Spleen (tissue), 7 donors: ENCODE data around the gene MYH1.

Source experiments
- CTCF ChIP-seq, 11 experiments: fragments of 200-600 bp in 7 of 11; fragments of 450-650 bp in 4 of 11; sonication (generic) in 4 of 11; IDR thresholded peaks in 8 of 11; conservative IDR thresholded peaks in 3 of 11; 1 replicate in 7 of 11; 2 replicates in 4 of 11; pipeline versions ENCODE4 v1.4.0 to v1.8.0; 2016 to 2021; ENCODE audit warnings: antibody characterized with exemption in 11 of 11, inconsistent platforms in 4 of 11, mild to moderate bottlenecking in 1 of 11
- POLR2AphosphoS5 ChIP-seq, 3 donors: sonication (generic); formaldehyde crosslinking; IDR thresholded peaks; one replicate each; pipeline ENCODE4 v1.5.1; 2017; ENCODE audit warnings: antibody characterized with exemption in 3 of 3
- donor health status: DM: no; HTN: no; CAD: no; lungs with moderate emphysema.
- donor health status: DM: no; HTN: no; CAD: no.
- donor health status: DM: no; HTN: no; CAD: no.

GRCh38 chr17:10557422-10557821 lies 39.1 kb upstream of the MYH1 start:
- no peak for TF ChIP-seq CTCF (IDR thresholded peaks at IDR 0.05 in 8 of 11, conservative IDR thresholded peaks at IDR 0.05 in 3 of 11)
- TF ChIP-seq POLR2AphosphoS5 (IDR thresholded peaks at IDR 0.05), result no peak
